ENCODE measurements around the gene KDM1A. TPM values are rescaled to one million over a fixed set of nuclear protein-coding genes. Genes with fewer than 3 reads are reported as not detected.

KDM1A gene
- polyA plus RNA-seq, 1 donor (not counting 4 experiments of a cell fraction or from before 2014, with no cell fraction given): 84.8 TPM

GRCh38 chr1:22972760-22973159 lies 46.5 kb upstream of the KDM1A start, which contains the start of gene LACTBL1:
Gene LACTBL1, minus strand, starts transcription at chr1:22972866. Its CDS starts 550 bp downstream, at chr1:22972316.
- peaks cover 13% of the 10 kb centered on the region for H3K4me1 ChIP-seq (ENCODE audit: control insufficient read depth, extremely low read depth, insufficient read depth, low read length)
- no peaks in the 10 kb centered on the region for H3K79me2 ChIP-seq (ENCODE audit: control insufficient read depth, insufficient read depth, low read length)
- FAIRE-seq (no peak), DNase-seq (ENCODE audit: low read depth, low spot score) (no peak)
- H4K20me1 ChIP-seq (ENCODE audit: control insufficient read depth, extremely low read depth, insufficient read depth, low read length): no peaks in the 10 kb centered on the region
- no peak for TF ChIP-seq CTCF (optimal IDR thresholded peaks at IDR 0.05 in 1 of 3, IDR thresholded peaks at IDR 0.05 in 1 of 3, conservative IDR thresholded peaks at IDR 0.05 in 1 of 3; ENCODE audit: extremely low read depth in 1 of 3, insufficient read depth in 2 of 3, low read length in 3 of 3)
- no peak for TF ChIP-seq EZH2 (IDR thresholded peaks at IDR 0.05; ENCODE audit: low read length)
- no peak within 1 kb of the TSS for H3K27ac ChIP-seq (ENCODE audit: control insufficient read depth, insufficient read depth, low read length)
- no peaks in the 10 kb centered on the region for H3K9me3 ChIP-seq (ENCODE audit: control insufficient read depth, low read depth, low read length)
- H2AFZ ChIP-seq (ENCODE audit: control insufficient read depth, low read length): no peak within 1 kb of the TSS
- peaks cover 22% of the 10 kb centered on the region for H3K27me3 ChIP-seq (ENCODE audit: control insufficient read depth, extremely low read depth, insufficient read depth, low read length)
- H3K9me1 ChIP-seq (ENCODE audit: control insufficient read depth, extremely low read depth, insufficient read depth, low read length): no peaks in the 10 kb centered on the region
- dilution Hi-C loops (cut with MboI; ENCODE audit: extremely low pct_ligation_motif_present, low sequenced_read_pairs): no loop called here
- H3K4me2 ChIP-seq (ENCODE audit: control insufficient read depth, extremely low read depth, insufficient read depth, low read depth, low read length): no peak within 1 kb of the TSS
- H3K9ac ChIP-seq (ENCODE audit: control insufficient read depth, extremely low read depth, insufficient read depth, low read length): no peak within 1 kb of the TSS
- H3K4me3 ChIP-seq (ENCODE audit: control insufficient read depth in 2 of 3, extremely low read depth in 1 of 3, insufficient read depth in 2 of 3, low read depth in 1 of 3, low read length in 3 of 3): no peak within 1 kb of the TSS
- no peaks in the 10 kb centered on the region for H3K36me3 ChIP-seq (ENCODE audit: control insufficient read depth in 2 of 2, extremely low read depth in 1 of 2, insufficient read depth in 2 of 2, low read length in 2 of 2)

- no peak overlapping the region for H3K4me3 ChIP-seq (ENCODE audit: control insufficient read depth in 2 of 3, extremely low read depth in 1 of 3, insufficient read depth in 2 of 3, low read depth in 1 of 3, low read length in 3 of 3)
- no peaks in the 10 kb centered on the region for H3K9me1 ChIP-seq (ENCODE audit: control insufficient read depth, extremely low read depth, insufficient read depth, low read length)
- H4K20me1 ChIP-seq (ENCODE audit: control insufficient read depth, extremely low read depth, insufficient read depth, low read length): no peaks in the 10 kb centered on the region
- peaks cover 8% of the 10 kb centered on the region for H3K27me3 ChIP-seq (ENCODE audit: control insufficient read depth, extremely low read depth, insufficient read depth, low read length)
- peaks cover 21% of the 10 kb centered on the region for H3K4me1 ChIP-seq (ENCODE audit: control insufficient read depth, extremely low read depth, insufficient read depth, low read length)
- no peaks in the 10 kb centered on the region for H3K79me2 ChIP-seq (ENCODE audit: control insufficient read depth, insufficient read depth, low read length)
- dilution Hi-C loops (cut with MboI; ENCODE audit: extremely low pct_ligation_motif_present, low sequenced_read_pairs): no loop called here
- no peak overlapping the region for H3K27ac ChIP-seq (ENCODE audit: control insufficient read depth, insufficient read depth, low read length)
- no peak overlapping the region for H3K9ac ChIP-seq (ENCODE audit: control insufficient read depth, extremely low read depth, insufficient read depth, low read length)
- FAIRE-seq (peak; percentile 5), DNase-seq (ENCODE audit: low read depth, low spot score) (no peak)
- no peak overlapping the region for H2AFZ ChIP-seq (ENCODE audit: control insufficient read depth, low read length)
- no peaks in the 10 kb centered on the region for H3K36me3 ChIP-seq (ENCODE audit: control insufficient read depth in 2 of 2, extremely low read depth in 1 of 2, insufficient read depth in 2 of 2, low read length in 2 of 2)
- H3K9me3 ChIP-seq (ENCODE audit: control insufficient read depth, low read depth, low read length): no peaks in the 10 kb centered on the region
- TF ChIP-seq EZH2 (IDR thresholded peaks at IDR 0.05; ENCODE audit: low read length) (no peak), CTCF (optimal IDR thresholded peaks at IDR 0.05 in 1 of 3, IDR thresholded peaks at IDR 0.05 in 1 of 3, conservative IDR thresholded peaks at IDR 0.05 in 1 of 3; ENCODE audit: extremely low read depth in 1 of 3, insufficient read depth in 2 of 3, low read length in 3 of 3) (no peak)
- no peak overlapping the region for H3K4me2 ChIP-seq (ENCODE audit: control insufficient read depth, extremely low read depth, insufficient read depth, low read depth, low read length)
Observed at GRCh38 chr1:22975694-22976093, 43.6 kb upstream of the KDM1A start.
